Measurements from ENCODE around the gene ZFP91. TPM values are rescaled to one million over a fixed set of nuclear protein-coding genes. Genes with fewer than 3 reads are reported as not detected.

Gene ZFP91
- polyA plus RNA-seq, 1 of the 3 experiments (the other 2 are of a cell fraction): 12.2 TPM

DNA sequence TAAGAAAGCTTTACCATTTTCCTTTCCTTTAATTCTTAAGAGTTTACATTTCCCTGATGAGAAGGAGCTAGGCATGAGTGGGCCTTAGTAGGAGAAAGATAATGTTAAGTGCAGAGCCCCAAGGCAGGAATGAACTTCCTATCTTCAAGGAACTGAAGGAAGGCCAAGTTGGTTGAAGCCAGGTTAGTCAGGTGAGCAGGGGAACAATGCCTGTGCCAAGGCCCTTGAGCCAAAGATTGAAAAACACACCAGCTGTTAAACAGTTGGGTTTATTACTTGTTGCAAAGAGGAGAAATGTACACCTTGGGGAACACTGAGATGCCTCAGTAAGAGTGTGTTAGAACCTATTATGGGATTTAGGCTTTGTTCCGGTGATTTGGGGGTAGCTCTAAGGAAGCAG is 53.6 kb downstream of the ZFP91 start:
- POLR2A ChIA-PET: no interaction called here
- DNase-seq: no peak
- Histone ChIP-seq H3K4me3 (ENCODE audit: low read depth in 2 of 2, low read length in 1 of 2) (no peak overlapping the region), H3K9me3 (no peaks in the 10 kb centered on the region), H3K9ac (no peak overlapping the region), H2AFZ (ENCODE audit: low read depth) (no peak overlapping the region), H3F3A (replicated peaks; ENCODE audit: insufficient read depth) (peaks cover 5% of the 10 kb centered on the region), H3K4me2 (no peak overlapping the region), H4K20me1 (ENCODE audit: insufficient read depth) (no peaks in the 10 kb centered on the region), H3K9me2 (no peaks in the 10 kb centered on the region), H3K36me3 (replicated peaks in 1 of 2; ENCODE audit: control insufficient read depth in 1 of 2, insufficient read depth in 2 of 2, low read length in 1 of 2) (peaks cover 0 to 3% of the 10 kb centered on the region in 2 experiments), H3K79me2 (ENCODE audit: insufficient read depth) (no peaks in the 10 kb centered on the region), H3K4me1 (ENCODE audit: control insufficient read depth in 1 of 2, insufficient read depth in 2 of 2, low read depth in 1 of 2, low read length in 1 of 2) (peaks cover 0 to 9% of the 10 kb centered on the region in 2 experiments; a peak in 1 of 4 replicates), H3K27me3 (ENCODE audit: insufficient read depth) (no peaks in the 10 kb centered on the region), H3K27ac (ENCODE audit: low read depth in 2 of 2, low read length in 1 of 2) (no peak overlapping the region)
- 100% methylated on average over 1 of the region's 1 CpG for WGBS (ENCODE audit: low lambda C conversion rate)
- CTCF ChIA-PET: interaction anchor here (1.2 to 1.5 kb wide), 3 partner anchors 22 to 72 kb away, joined by 3 to 4 read pairs (median 3); no protein-coding TSS in a partner anchor
- TF ChIP-seq GABPA (IDR thresholded peaks at IDR 0.05; ENCODE audit: low read depth): no peak
- no peak for TF ChIP-seq ELF1 (IDR thresholded peaks at IDR 0.05)
- TF ChIP-seq, protein P1, sequence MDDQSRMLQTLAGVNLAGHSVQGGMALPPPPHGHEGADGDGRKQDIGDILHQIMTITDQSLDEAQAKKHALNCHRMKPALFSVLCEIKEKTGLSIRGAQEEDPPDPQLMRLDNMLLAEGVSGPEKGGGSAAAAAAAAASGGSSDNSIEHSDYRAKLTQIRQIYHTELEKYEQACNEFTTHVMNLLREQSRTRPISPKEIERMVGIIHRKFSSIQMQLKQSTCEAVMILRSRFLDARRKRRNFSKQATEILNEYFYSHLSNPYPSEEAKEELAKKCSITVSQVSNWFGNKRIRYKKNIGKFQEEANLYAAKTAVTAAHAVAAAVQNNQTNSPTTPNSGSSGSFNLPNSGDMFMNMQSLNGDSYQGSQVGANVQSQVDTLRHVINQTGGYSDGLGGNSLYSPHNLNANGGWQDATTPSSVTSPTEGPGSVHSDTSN (IDR thresholded peaks at IDR 0.05): no peak
- TF ChIP-seq, protein P2, sequence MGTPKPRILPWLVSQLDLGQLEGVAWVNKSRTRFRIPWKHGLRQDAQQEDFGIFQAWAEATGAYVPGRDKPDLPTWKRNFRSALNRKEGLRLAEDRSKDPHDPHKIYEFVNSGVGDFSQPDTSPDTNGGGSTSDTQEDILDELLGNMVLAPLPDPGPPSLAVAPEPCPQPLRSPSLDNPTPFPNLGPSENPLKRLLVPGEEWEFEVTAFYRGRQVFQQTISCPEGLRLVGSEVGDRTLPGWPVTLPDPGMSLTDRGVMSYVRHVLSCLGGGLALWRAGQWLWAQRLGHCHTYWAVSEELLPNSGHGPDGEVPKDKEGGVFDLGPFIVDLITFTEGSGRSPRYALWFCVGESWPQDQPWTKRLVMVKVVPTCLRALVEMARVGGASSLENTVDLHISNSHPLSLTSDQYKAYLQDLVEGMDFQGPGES (IDR thresholded peaks at IDR 0.05; ENCODE audit: low read depth, low read length): no peak
- no peak for TF ChIP-seq GATA2 (CRISPR knock-in tag; IDR thresholded peaks at IDR 0.05)
- TF ChIP-seq FOSL2 (IDR thresholded peaks at IDR 0.05; ENCODE audit: borderline replicate concordance, low read depth): no peak
- TF ChIP-seq JUND (IDR thresholded peaks at IDR 0.05): no peak
- TF ChIP-seq POLR2AphosphoS5 (IDR thresholded peaks at IDR 0.05; ENCODE audit: low read depth, low read length): no peak
- TF ChIP-seq, protein P3, sequence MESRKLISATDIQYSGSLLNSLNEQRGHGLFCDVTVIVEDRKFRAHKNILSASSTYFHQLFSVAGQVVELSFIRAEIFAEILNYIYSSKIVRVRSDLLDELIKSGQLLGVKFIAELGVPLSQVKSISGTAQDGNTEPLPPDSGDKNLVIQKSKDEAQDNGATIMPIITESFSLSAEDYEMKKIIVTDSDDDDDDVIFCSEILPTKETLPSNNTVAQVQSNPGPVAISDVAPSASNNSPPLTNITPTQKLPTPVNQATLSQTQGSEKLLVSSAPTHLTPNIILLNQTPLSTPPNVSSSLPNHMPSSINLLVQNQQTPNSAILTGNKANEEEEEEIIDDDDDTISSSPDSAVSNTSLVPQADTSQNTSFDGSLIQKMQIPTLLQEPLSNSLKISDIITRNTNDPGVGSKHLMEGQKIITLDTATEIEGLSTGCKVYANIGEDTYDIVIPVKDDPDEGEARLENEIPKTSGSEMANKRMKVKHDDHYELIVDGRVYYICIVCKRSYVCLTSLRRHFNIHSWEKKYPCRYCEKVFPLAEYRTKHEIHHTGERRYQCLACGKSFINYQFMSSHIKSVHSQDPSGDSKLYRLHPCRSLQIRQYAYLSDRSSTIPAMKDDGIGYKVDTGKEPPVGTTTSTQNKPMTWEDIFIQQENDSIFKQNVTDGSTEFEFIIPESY (IDR thresholded peaks at IDR 0.05; ENCODE audit: borderline replicate concordance, low read depth): no peak
- TF ChIP-seq TEAD4 (IDR thresholded peaks at IDR 0.05; ENCODE audit: borderline replicate concordance, insufficient read depth): no peak
- no peak for TF ChIP-seq TAF1 (IDR thresholded peaks at IDR 0.05; ENCODE audit: borderline replicate concordance, low read depth, low read length)
- TF ChIP-seq MEF2A (IDR thresholded peaks at IDR 0.05; ENCODE audit: borderline replicate concordance, low read depth): no peak

DNA sequence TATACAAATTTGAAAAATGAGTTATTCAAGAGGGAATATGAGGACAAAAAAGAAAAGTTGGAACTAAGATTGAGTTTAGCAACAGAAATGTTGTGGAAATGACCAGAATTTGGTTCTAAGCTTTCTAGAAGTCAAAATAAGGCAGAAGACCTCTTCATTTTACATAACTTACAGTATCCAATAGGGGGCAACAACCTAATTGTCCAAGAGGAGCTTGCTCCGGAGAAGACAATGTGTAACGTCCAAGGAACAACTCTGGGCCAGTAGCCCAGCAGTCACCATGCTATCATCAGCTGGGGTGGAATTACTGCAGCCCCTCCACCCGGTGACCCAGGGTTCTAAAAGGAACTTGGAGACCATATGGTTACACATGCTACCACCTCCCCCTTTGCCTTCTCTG is 57.7 kb downstream of the ZFP91 start:
- Histone ChIP-seq H3K9ac (no peak overlapping the region), H3F3A (replicated peaks; ENCODE audit: insufficient read depth) (no peaks in the 10 kb centered on the region), H3K36me3 (replicated peaks in 1 of 2; ENCODE audit: control insufficient read depth in 1 of 2, insufficient read depth in 2 of 2, low read length in 1 of 2) (no peaks in the 10 kb centered on the region), H3K27ac (ENCODE audit: low read depth in 2 of 2, low read length in 1 of 2) (no peak overlapping the region), H2AFZ (ENCODE audit: low read depth) (no peak overlapping the region), H3K4me1 (ENCODE audit: control insufficient read depth in 1 of 2, insufficient read depth in 2 of 2, low read depth in 1 of 2, low read length in 1 of 2) (no peaks in the 10 kb centered on the region), H4K20me1 (ENCODE audit: insufficient read depth) (no peaks in the 10 kb centered on the region), H3K9me3 (no peaks in the 10 kb centered on the region), H3K4me2 (no peak overlapping the region), H3K27me3 (ENCODE audit: insufficient read depth) (peaks cover 5% of the 10 kb centered on the region; the same call in 1 of the 2 replicates), H3K79me2 (ENCODE audit: insufficient read depth) (no peaks in the 10 kb centered on the region), H3K9me2 (no peaks in the 10 kb centered on the region), H3K4me3 (ENCODE audit: low read depth in 2 of 2, low read length in 1 of 2) (no peak overlapping the region)
- no peak for DNase-seq
- WGBS (ENCODE audit: low lambda C conversion rate): 28% methylated on average over 3 of the region's 3 CpGs
- ChIA-PET POLR2A (no interaction called here), CTCF (interaction anchor here (0.6 to 1.7 kb wide), 4 partner anchors 8 to 18 kb away, joined by 3 to 6 read pairs (median 4); no protein-coding TSS in a partner anchor)
- TF ChIP-seq NFIC (IDR thresholded peaks at IDR 0.05; ENCODE audit: borderline replicate concordance): no peak
- TF ChIP-seq, protein P4, sequence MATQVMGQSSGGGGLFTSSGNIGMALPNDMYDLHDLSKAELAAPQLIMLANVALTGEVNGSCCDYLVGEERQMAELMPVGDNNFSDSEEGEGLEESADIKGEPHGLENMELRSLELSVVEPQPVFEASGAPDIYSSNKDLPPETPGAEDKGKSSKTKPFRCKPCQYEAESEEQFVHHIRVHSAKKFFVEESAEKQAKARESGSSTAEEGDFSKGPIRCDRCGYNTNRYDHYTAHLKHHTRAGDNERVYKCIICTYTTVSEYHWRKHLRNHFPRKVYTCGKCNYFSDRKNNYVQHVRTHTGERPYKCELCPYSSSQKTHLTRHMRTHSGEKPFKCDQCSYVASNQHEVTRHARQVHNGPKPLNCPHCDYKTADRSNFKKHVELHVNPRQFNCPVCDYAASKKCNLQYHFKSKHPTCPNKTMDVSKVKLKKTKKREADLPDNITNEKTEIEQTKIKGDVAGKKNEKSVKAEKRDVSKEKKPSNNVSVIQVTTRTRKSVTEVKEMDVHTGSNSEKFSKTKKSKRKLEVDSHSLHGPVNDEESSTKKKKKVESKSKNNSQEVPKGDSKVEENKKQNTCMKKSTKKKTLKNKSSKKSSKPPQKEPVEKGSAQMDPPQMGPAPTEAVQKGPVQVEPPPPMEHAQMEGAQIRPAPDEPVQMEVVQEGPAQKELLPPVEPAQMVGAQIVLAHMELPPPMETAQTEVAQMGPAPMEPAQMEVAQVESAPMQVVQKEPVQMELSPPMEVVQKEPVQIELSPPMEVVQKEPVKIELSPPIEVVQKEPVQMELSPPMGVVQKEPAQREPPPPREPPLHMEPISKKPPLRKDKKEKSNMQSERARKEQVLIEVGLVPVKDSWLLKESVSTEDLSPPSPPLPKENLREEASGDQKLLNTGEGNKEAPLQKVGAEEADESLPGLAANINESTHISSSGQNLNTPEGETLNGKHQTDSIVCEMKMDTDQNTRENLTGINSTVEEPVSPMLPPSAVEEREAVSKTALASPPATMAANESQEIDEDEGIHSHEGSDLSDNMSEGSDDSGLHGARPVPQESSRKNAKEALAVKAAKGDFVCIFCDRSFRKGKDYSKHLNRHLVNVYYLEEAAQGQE (IDR thresholded peaks at IDR 0.05; ENCODE audit: low read depth, low read length): no peak
- no peak for TF ChIP-seq YY1 (IDR thresholded peaks at IDR 0.05; ENCODE audit: low read depth)
- TF ChIP-seq, protein P5, sequence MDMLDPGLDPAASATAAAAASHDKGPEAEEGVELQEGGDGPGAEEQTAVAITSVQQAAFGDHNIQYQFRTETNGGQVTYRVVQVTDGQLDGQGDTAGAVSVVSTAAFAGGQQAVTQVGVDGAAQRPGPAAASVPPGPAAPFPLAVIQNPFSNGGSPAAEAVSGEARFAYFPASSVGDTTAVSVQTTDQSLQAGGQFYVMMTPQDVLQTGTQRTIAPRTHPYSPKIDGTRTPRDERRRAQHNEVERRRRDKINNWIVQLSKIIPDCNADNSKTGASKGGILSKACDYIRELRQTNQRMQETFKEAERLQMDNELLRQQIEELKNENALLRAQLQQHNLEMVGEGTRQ (IDR thresholded peaks at IDR 0.05; ENCODE audit: borderline replicate concordance, low read depth, low read length): no peak
- TF ChIP-seq MXI1 (IDR thresholded peaks at IDR 0.05; ENCODE audit: low read depth, low read length): no peak
- TF ChIP-seq RAD21 (IDR thresholded peaks at IDR 0.05; ENCODE audit: low read length): no peak
- no peak for TF ChIP-seq RXRA (IDR thresholded peaks at IDR 0.05; ENCODE audit: borderline replicate concordance, low read depth)
- no peak for TF ChIP-seq POLR2AphosphoS5 (IDR thresholded peaks at IDR 0.05; ENCODE audit: low read depth, low read length)
